ENCODE measurements around the gene IL17C.
"Not testable (repeated sequence)": the region's sequence is repeated elsewhere in the genome, so short reads cannot be mapped to it uniquely, and the experiment has no call there.

Gene IL17C

GRCh38 chr16:88638323-88639230 is at the start of gene IL17C:
Gene IL17C (plus strand): TSS chr16:88638572. CDS start chr16:88638642, 70 bp downstream.
- no peak for DNase-seq

- no peak for DNase-seq
Observed at GRCh38 chr16:88588754-88589153, 49.6 kb upstream of the IL17C start.

- DNase-seq = no peak
Observed at GRCh38 chr16:88589441-88589840, 48.9 kb upstream of the IL17C start.

- no peak for DNase-seq
Observed at GRCh38 chr16:88591577-88592021, 46.8 kb upstream of the IL17C start.

- no peak for DNase-seq
Observed at GRCh38 chr16:88593061-88593460, 45.3 kb upstream of the IL17C start.

- no peak for DNase-seq
Observed at GRCh38 chr16:88593489-88593888, 44.9 kb upstream of the IL17C start.

GRCh38 chr16:88593910-88594309 is 44.5 kb upstream of the IL17C start:
- DNase-seq = no peak

- DNase-seq = no peak
Observed at GRCh38 chr16:88595101-88595500, 43.3 kb upstream of the IL17C start.

- no peak for DNase-seq
Observed at GRCh38 chr16:88595921-88596320, 42.5 kb upstream of the IL17C start.

GRCh38 chr16:88596483-88596882 is 41.9 kb upstream of the IL17C start:
- no peak for DNase-seq

GRCh38 chr16:88597856-88598491 is 40.4 kb upstream of the IL17C start:
- no peak for DNase-seq

- no peak for DNase-seq
Observed at GRCh38 chr16:88599092-88599733, 39.2 kb upstream of the IL17C start.

GRCh38 chr16:88599825-88600538 is 38.4 kb upstream of the IL17C start:
- no peak for DNase-seq

- no peak for DNase-seq
Observed at GRCh38 chr16:88600539-88600896, 37.9 kb upstream of the IL17C start.

- DNase-seq = no peak
Observed at GRCh38 chr16:88601313-88602036, 36.9 kb upstream of the IL17C start.

- DNase-seq = no peak
Observed at GRCh38 chr16:88602091-88602490, 36.3 kb upstream of the IL17C start.

- DNase-seq = no peak
Observed at GRCh38 chr16:88605186-88606147, 32.9 kb upstream of the IL17C start.

- DNase-seq = no peak
Observed at GRCh38 chr16:88606148-88606757, 32.1 kb upstream of the IL17C start.

GRCh38 chr16:88608076-88608475 is 30.3 kb upstream of the IL17C start:
- no peak for DNase-seq

- not testable (repeated sequence) for DNase-seq
Observed at GRCh38 chr16:88609426-88609825, 28.9 kb upstream of the IL17C start.

- no peak for DNase-seq
Observed at GRCh38 chr16:88610080-88610479, 28.3 kb upstream of the IL17C start.

Data from activated gamma-delta T cell treated with Interleukin-2 at 50 U/mL for 16 hours (primary cell).